ENCODE data around the gene NDUFV3. TPM values are rescaled to one million over a fixed set of nuclear protein-coding genes. Genes with fewer than 3 reads are reported as not detected.

NDUFV3 gene
- total RNA-seq, 4 donors from 2014 or later: 41.4 to 61.0 (median 49.5) TPM

GRCh38 chr21:42853621-42854020 lies 39.5 kb upstream of the NDUFV3 start:
- TF ChIP-seq CTCF (IDR thresholded peaks at IDR 0.05; ENCODE audit: low read depth): no peak

- no peak for TF ChIP-seq CTCF (IDR thresholded peaks at IDR 0.05; ENCODE audit: low read depth)
Observed at GRCh38 chr21:42854246-42855010, 38.7 kb upstream of the NDUFV3 start.

GRCh38 chr21:42855171-42855936 lies 37.8 kb upstream of the NDUFV3 start:
- TF ChIP-seq CTCF (IDR thresholded peaks at IDR 0.05; ENCODE audit: low read depth): no peak

GRCh38 chr21:42855937-42856335 lies 37.2 kb upstream of the NDUFV3 start:
- no peak for TF ChIP-seq CTCF (IDR thresholded peaks at IDR 0.05; ENCODE audit: low read depth)

- TF ChIP-seq CTCF (IDR thresholded peaks at IDR 0.05; ENCODE audit: low read depth): no peak
Observed at GRCh38 chr21:42857216-42857615, 35.9 kb upstream of the NDUFV3 start.

GRCh38 chr21:42858185-42858847 lies 34.8 kb upstream of the NDUFV3 start:
- TF ChIP-seq CTCF (IDR thresholded peaks at IDR 0.05; ENCODE audit: low read depth): no peak

Data from subcutaneous adipose tissue (tissue), 4 donors.